Suprapubic skin (tissue), 4 donors: Measurements from ENCODE around the gene FZD4. TPM values are rescaled to one million over a fixed set of nuclear protein-coding genes. Genes with fewer than 3 reads are reported as not detected.

ENCODE experiments used
- DNase-seq, 2 donors: peaks; one replicate each; pipeline ENCODE4 v3.0.0-alpha.2; 2019; ENCODE audit warnings: low spot score in 2 of 2
- H3K27ac ChIP-seq: fragments of 200-600 bp; sonication (generic); one replicate; pipeline ENCODE4 v1.5.1; 2019
- H3K27me3 ChIP-seq: fragments of 200-600 bp; sonication (generic); one replicate; pipeline ENCODE4 v1.5.1; 2019
- H3K36me3 ChIP-seq: fragments of 200-600 bp; sonication (generic); one replicate; pipeline ENCODE4 v1.5.1; 2019
- H3K4me1 ChIP-seq: fragments of 200-600 bp; sonication (generic); one replicate; pipeline ENCODE4 v1.5.1; 2019
- H3K4me3 ChIP-seq: fragments of 200-600 bp; sonication (generic); one replicate; pipeline ENCODE4 v1.5.1; 2019; ENCODE audit warnings: mild to moderate bottlenecking
- H3K9me3 ChIP-seq: fragments of 200-600 bp; sonication (generic); one replicate; pipeline ENCODE4 v1.5.1; 2019
- EP300 ChIP-seq: sonication (generic); formaldehyde crosslinking; IDR thresholded peaks from one replicate; pipeline ENCODE4 v1.6.1; 2017; ENCODE audit warnings: antibody characterized with exemption
- POLR2A ChIP-seq, 2 donors: fragments of 450-650 bp; IDR thresholded peaks; one replicate each; pipeline ENCODE4 v1.6.1; 2017; ENCODE audit warnings: antibody characterized with exemption in 2 of 2, mild to moderate bottlenecking in 2 of 2, moderate library complexity in 2 of 2
- POLR2AphosphoS5 ChIP-seq, 3 donors: sonication (generic); formaldehyde crosslinking; IDR thresholded peaks; one replicate each; pipeline ENCODE4 v1.6.1; 2017; ENCODE audit warnings: antibody characterized with exemption in 3 of 3
- WGBS: methylation state at CpG from one replicate; pipeline ENCODE4 v1.1.5; 2018; 5-methylcytosine and 5-hydroxymethylcytosine counted together
- total RNA-seq, 4 donors: library from RNA; depleted of rRNA; stranded (reverse); fragments of >200 nt; gene quantifications; one replicate each; pipeline ENCODE4 v1.1.0, GENCODE V29; 2016
- TF ChIP-seq, protein P1 (sequence below), 2 donors: fragments of 200-600 bp in 1 of 2; fragments of 450-650 bp in 1 of 2; sonication (generic) in 1 of 2; IDR thresholded peaks; one replicate each; pipeline ENCODE4 v1.5.1; 2016 to 2019; ENCODE audit warnings: antibody characterized with exemption in 2 of 2, mild to moderate bottlenecking in 1 of 2, moderate library complexity in 1 of 2

Gene FZD4
- total RNA-seq, 4 donors from 2014 or later: 9.1 to 25.2 (median 15.5) TPM

DNA sequence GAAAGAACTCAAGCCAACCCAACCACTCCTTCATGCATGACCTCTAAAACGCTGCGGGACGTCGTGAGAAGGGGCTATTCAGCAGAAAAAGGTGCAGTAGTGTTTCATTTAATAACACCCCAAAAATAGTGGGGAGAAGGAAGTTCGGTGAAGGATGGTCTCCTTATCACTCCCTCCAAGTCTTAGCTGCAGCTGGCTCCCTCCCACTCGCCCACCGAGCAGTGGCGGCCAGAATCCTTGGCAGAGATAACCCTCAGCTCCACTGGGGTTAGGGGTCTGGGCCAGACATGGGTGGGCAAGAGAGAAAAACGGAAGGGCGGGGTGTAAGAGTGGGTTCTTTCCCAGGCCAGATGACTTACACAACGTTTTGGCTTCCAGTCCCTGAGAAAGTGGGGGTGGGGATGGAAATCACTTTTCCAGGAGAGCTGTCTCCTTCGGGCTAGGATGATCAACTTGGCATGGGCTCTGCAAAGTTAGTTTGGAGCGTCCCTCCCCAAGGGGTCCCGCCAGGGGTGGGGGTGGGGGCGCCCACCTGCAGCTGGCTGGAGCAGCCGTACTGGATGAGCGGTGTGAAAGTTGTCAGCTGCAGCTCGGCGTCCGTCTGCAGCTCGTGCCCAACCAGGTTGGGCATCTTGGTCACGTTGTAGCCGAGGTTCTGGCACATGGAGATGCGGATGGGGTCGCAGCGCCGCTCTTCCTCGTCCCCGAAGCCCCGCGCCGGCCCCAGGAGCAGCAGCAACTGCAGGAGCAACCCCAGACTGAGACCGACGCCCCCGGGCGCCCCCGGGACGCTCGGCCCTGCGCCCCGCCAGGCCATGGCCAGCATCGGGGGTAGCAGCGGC, 705 bp downstream of the FZD4 start:
- H3K27ac ChIP-seq: peak overlapping the region; percentile 92
- peaks cover 37% of the 10 kb centered on the region for H3K4me1 ChIP-seq
- peak overlapping the region; percentile 68 for H3K4me3 ChIP-seq
- DNase-seq: no peak
- peaks cover 6% of the 10 kb centered on the region for H3K36me3 ChIP-seq
- no peak for TF ChIP-seq POLR2A (IDR thresholded peaks at IDR 0.05)
- no peak for TF ChIP-seq POLR2AphosphoS5 (IDR thresholded peaks at IDR 0.05)
- TF ChIP-seq, protein P1, sequence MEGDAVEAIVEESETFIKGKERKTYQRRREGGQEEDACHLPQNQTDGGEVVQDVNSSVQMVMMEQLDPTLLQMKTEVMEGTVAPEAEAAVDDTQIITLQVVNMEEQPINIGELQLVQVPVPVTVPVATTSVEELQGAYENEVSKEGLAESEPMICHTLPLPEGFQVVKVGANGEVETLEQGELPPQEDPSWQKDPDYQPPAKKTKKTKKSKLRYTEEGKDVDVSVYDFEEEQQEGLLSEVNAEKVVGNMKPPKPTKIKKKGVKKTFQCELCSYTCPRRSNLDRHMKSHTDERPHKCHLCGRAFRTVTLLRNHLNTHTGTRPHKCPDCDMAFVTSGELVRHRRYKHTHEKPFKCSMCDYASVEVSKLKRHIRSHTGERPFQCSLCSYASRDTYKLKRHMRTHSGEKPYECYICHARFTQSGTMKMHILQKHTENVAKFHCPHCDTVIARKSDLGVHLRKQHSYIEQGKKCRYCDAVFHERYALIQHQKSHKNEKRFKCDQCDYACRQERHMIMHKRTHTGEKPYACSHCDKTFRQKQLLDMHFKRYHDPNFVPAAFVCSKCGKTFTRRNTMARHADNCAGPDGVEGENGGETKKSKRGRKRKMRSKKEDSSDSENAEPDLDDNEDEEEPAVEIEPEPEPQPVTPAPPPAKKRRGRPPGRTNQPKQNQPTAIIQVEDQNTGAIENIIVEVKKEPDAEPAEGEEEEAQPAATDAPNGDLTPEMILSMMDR (IDR thresholded peaks at IDR 0.05): no peak
- no peak for TF ChIP-seq EP300
- no peaks in the 10 kb centered on the region for H3K9me3 ChIP-seq
- WGBS: 9% methylated on average over 15 of the region's 43 CpGs
- no peaks in the 10 kb centered on the region for H3K27me3 ChIP-seq

DNA sequence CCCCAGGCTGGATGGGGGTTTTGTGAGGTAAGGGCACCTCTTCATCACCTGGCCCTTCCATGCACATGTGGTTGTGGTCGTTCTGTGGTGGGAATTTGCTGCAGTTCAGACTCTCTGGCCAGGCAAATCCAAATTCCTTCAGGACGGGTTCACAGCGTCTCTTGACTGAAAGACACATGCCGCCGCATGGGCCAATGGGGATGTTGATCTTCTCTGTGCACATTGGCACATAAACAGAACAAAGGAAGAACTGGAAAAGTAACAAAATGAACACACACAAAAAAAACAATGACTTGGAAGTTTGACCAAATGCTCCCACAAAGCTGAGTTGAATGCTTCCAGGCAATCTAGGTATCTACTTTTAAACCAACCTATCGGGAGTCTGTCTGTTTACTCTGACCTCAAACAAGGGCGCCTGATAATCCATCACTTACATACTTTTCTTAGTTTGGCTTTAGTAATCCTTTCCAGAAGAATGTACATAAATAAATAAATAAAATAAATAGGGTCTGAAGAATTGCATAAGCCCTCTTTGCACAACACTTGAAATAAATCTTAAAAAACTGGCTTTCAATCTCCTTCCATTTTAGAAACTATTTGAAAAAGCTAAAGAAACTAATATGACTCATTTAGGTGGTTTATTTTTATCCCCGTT, 2.8 kb downstream of the FZD4 start:
- DNase-seq: no peak
- Histone ChIP-seq H3K27me3 (no peaks in the 10 kb centered on the region), H3K27ac (peak overlapping the region; percentile 8), H3K4me1 (peaks cover 45% of the 10 kb centered on the region), H3K4me3 (peak overlapping the region; percentile 68), H3K36me3 (peaks cover 6% of the 10 kb centered on the region), H3K9me3 (no peaks in the 10 kb centered on the region)
- TF ChIP-seq EP300 (no peak), POLR2AphosphoS5 (IDR thresholded peaks at IDR 0.05) (no peak), POLR2A (IDR thresholded peaks at IDR 0.05) (no peak)
- TF ChIP-seq, protein P1 (IDR thresholded peaks at IDR 0.05): no peak
- 65% methylated on average over 8 of the region's 8 CpGs for WGBS

DNA sequence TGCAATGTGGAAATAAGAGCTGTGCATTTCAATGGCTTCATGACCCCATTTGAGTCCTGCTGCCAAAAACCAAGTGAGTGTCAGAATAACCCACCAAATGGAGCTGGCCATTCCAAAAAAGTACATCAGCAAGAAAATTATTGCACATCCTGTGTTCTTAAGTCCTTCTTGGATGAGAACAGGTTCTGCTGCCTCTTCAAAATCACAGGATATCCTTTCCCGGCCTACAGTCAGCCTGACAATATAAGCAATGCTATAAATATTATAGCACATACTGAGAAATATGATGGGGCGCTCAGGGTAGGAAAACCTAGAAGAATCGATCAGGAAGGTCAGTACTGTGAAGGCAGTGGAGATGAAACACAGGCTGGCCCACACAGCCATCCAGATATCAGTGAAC, 3.5 kb downstream of the FZD4 start:
- 76% methylated on average over 3 of the region's 3 CpGs for WGBS
- TF ChIP-seq, protein P1 (IDR thresholded peaks at IDR 0.05): no peak
- TF ChIP-seq POLR2AphosphoS5 (IDR thresholded peaks at IDR 0.05): no peak
- TF ChIP-seq POLR2A (IDR thresholded peaks at IDR 0.05): no peak
- TF ChIP-seq EP300: no peak
- no peak for DNase-seq

DNA sequence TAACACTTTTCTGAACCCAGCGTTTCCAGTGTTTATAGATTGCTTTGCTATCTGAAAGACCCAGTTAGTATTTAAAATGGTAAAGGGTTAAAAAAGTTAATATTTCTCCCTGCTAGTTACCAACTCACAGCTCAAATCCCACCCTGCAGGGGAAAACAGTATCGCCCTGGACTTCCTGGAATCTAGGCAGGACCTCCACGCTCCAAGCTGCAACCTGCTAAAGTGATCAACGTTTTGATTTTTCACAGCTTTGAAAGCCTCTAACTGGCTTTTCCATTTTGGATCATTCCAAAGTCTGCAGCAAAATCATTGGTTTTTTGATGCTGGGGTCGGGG, 4.6 kb downstream of the FZD4 start:
- Histone ChIP-seq H3K4me3 (peak overlapping the region; percentile 68), H3K9me3 (no peaks in the 10 kb centered on the region), H3K27me3 (no peaks in the 10 kb centered on the region), H3K4me1 (peaks cover 34% of the 10 kb centered on the region), H3K27ac (no peak overlapping the region), H3K36me3 (peaks cover 6% of the 10 kb centered on the region)
- TF ChIP-seq POLR2AphosphoS5 (IDR thresholded peaks at IDR 0.05): no peak
- no peak for TF ChIP-seq POLR2A (IDR thresholded peaks at IDR 0.05)
- no peak for TF ChIP-seq EP300
- TF ChIP-seq, protein P1 (IDR thresholded peaks at IDR 0.05): no peak
- WGBS: 67% methylated on average over 5 of the region's 5 CpGs
- DNase-seq: no peak

More for the DNA sequence above, 3.5 kb downstream of the FZD4 start:
- H3K36me3 ChIP-seq: peaks cover 6% of the 10 kb centered on the region
- H3K9me3 ChIP-seq: no peaks in the 10 kb centered on the region
- peak overlapping the region; percentile 8 for H3K27ac ChIP-seq
- H3K27me3 ChIP-seq: no peaks in the 10 kb centered on the region
- H3K4me3 ChIP-seq: peak overlapping the region; percentile 68
- H3K4me1 ChIP-seq: peaks cover 45% of the 10 kb centered on the region

DNA sequence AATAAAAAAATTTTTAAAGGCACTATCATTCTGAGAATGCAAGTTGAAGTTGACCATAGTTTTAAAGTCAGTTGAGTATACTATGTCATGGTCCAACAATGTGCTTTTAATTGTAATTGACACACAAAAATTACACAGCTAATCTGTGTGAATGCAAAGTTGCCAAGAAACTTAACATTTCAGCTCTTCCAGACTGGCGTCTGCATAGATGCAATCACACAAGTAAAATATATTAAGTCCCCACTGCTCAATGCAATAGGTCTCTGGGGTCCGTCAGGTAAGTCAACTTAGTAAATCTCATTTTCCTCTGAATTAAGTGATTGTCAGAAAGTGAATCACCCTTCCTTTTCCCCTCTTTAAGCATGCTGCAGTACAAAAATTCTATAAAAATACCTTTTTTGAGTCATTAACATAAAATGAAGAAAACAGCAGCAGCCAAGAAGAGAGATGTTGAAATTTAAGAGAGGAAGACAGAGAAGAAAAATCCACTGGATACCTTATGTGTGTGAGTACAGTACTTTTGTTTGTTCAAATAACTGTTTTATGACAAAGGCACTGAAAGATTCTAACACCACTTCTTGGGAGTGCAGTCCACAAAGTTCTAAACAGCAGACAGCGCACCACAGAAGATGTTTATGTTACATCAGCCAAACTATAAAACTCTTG, 5.1 kb downstream of the FZD4 start:
- H3K4me3 ChIP-seq: peak overlapping the region; percentile 68

More for the DNA sequence above, 5.1 kb downstream of the FZD4 start:
- Histone ChIP-seq H3K36me3 (peaks cover 6% of the 10 kb centered on the region), H3K27me3 (no peaks in the 10 kb centered on the region), H3K9me3 (no peaks in the 10 kb centered on the region), H3K4me1 (peaks cover 33% of the 10 kb centered on the region), H3K27ac (no peak overlapping the region)
- 71% methylated on average over 3 of the region's 3 CpGs for WGBS
- no peak for DNase-seq
- TF ChIP-seq EP300 (no peak), POLR2A (IDR thresholded peaks at IDR 0.05) (no peak), POLR2AphosphoS5 (IDR thresholded peaks at IDR 0.05) (no peak)
- TF ChIP-seq, protein P1 (IDR thresholded peaks at IDR 0.05): no peak
